HepG2 (cell line): Measurements from ENCODE around the gene RAC3. TPM values are rescaled to one million over a fixed set of nuclear protein-coding genes. Genes with fewer than 3 reads are reported as not detected.
A peak's percentile ranks its signal among the peaks of the same experiment; 100 is the strongest.

Experiments used
- GATAD2A ChIP-seq: IDR thresholded peaks from 2 replicates; pipeline ENCODE4 v1.6.1; 2016
- IKZF5 ChIP-seq: IDR thresholded peaks from 2 replicates; pipeline ENCODE4 v1.6.1; 2018; ENCODE audit warnings: missing genetic modification reagents, mild to moderate bottlenecking, missing compliant biosample characterization
- MEF2D ChIP-seq: sonication (generic); formaldehyde crosslinking; IDR thresholded peaks from 2 replicates; pipeline ENCODE4 v1.5.1; 2020; ENCODE audit warnings: mild to moderate bottlenecking, missing genetic modification reagents
- MIER3 ChIP-seq: IDR thresholded peaks from 2 replicates; pipeline ENCODE4 v1.6.1; 2016; ENCODE audit warnings: missing compliant biosample characterization, borderline replicate concordance
- MNT ChIP-seq: fragments of 450-650 bp; IDR thresholded peaks from 2 replicates; pipeline ENCODE4 v1.6.1; 2016
- MXD3 ChIP-seq: IDR thresholded peaks from 2 replicates; pipeline ENCODE4 v1.6.1; 2016; ENCODE audit warnings: mild to moderate bottlenecking, missing biosample characterization, missing genetic modification reagents
- MYNN ChIP-seq: sonication (generic); formaldehyde crosslinking; IDR thresholded peaks from 2 replicates; pipeline ENCODE4 v1.4.0; 2020; ENCODE audit warnings: mild to moderate bottlenecking, low read depth, missing genetic modification reagents
- NFATC3 ChIP-seq: sonication (generic); formaldehyde crosslinking; IDR thresholded peaks from 2 replicates; pipeline ENCODE4 v1.5.1; 2020; ENCODE audit warnings: mild to moderate bottlenecking, missing genetic modification reagents
- NFE2L2 ChIP-seq: fragments of 150-350 bp; IDR thresholded peaks from 2 replicates; pipeline ENCODE4 v1.6.1; 2014; ENCODE audit warnings: low read length
- NONO ChIP-seq, 2 experiments: fragments of 450-650 bp in 1 of 2; sonication (generic) in 1 of 2; formaldehyde crosslinking in 1 of 2; IDR thresholded peaks in 1 of 2; conservative IDR thresholded peaks in 1 of 2; 2 replicates each; pipeline versions ENCODE4 v1.6.1 to v1.8.0; 2017 to 2022; ENCODE audit warnings: mild to moderate bottlenecking in 1 of 2, missing genetic modification reagents in 1 of 2, moderate library complexity in 1 of 2
- SOX13 ChIP-seq, 3 experiments: fragments of 450-650 bp in 1 of 3; sonication (generic) in 1 of 3; formaldehyde crosslinking in 1 of 3; IDR thresholded peaks in 2 of 3; conservative IDR thresholded peaks in 1 of 3; 2 replicates each; pipeline versions ENCODE4 v1.5.0 to v1.6.1; 2016 to 2020; ENCODE audit warnings: antibody characterized with exemption in 1 of 3, mild to moderate bottlenecking in 1 of 3, missing compliant biosample characterization in 1 of 3, missing genetic modification reagents in 1 of 3, moderate library complexity in 1 of 3
- SSRP1 ChIP-seq: IDR thresholded peaks from 2 replicates; pipeline ENCODE4 v1.6.1; 2016; ENCODE audit warnings: control low read depth
- STAT5B ChIP-seq: sonication (generic); formaldehyde crosslinking; IDR thresholded peaks from 2 replicates; pipeline ENCODE4 v1.4.0; 2020; ENCODE audit warnings: missing genetic modification reagents
- STAT6 ChIP-seq: sonication (generic); formaldehyde crosslinking; IDR thresholded peaks from 2 replicates; pipeline ENCODE4 v1.4.0; 2020; ENCODE audit warnings: missing genetic modification reagents, mild to moderate bottlenecking, borderline replicate concordance
- TBX2 ChIP-seq: sonication (generic); formaldehyde crosslinking; IDR thresholded peaks from 2 replicates; pipeline ENCODE4 v1.5.0; 2020; ENCODE audit warnings: missing genetic modification reagents, mild to moderate bottlenecking, borderline replicate concordance
- TIGD3 ChIP-seq: sonication (generic); formaldehyde crosslinking; IDR thresholded peaks from 2 replicates; pipeline ENCODE4 v1.5.1; 2020; ENCODE audit warnings: mild to moderate bottlenecking, missing genetic modification reagents, borderline replicate concordance
- ZFP37 ChIP-seq: sonication (generic); formaldehyde crosslinking; IDR thresholded peaks from 2 replicates; pipeline ENCODE4 v1.4.0; 2020; ENCODE audit warnings: missing genetic modification reagents, borderline replicate concordance
- ZFY ChIP-seq: sonication (generic); formaldehyde crosslinking; IDR thresholded peaks from 2 replicates; pipeline ENCODE4 v1.4.0; 2020; ENCODE audit warnings: missing genetic modification reagents
- ZNF136 ChIP-seq: sonication (generic); formaldehyde crosslinking; IDR thresholded peaks from 2 replicates; pipeline ENCODE4 v1.8.1; 2022; ENCODE audit warnings: low read depth, mild to moderate bottlenecking, moderate library complexity, missing genetic modification reagents
- ZNF34 ChIP-seq: sonication (generic); formaldehyde crosslinking; IDR thresholded peaks from 2 replicates; pipeline ENCODE4 v1.4.0; 2020; ENCODE audit warnings: mild to moderate bottlenecking, missing genetic modification reagents, borderline replicate concordance
- ZNF605 ChIP-seq: sonication (generic); formaldehyde crosslinking; IDR thresholded peaks from 2 replicates; pipeline ENCODE4 v1.8.0; 2022; ENCODE audit warnings: mild to moderate bottlenecking, missing genetic modification reagents
- ZNF746 ChIP-seq: sonication (generic); formaldehyde crosslinking; IDR thresholded peaks from 2 replicates; pipeline ENCODE4 v1.8.0; 2022; ENCODE audit warnings: mild to moderate bottlenecking, missing genetic modification reagents
- ZNF816 ChIP-seq: sonication (generic); formaldehyde crosslinking; IDR thresholded peaks from 2 replicates; pipeline ENCODE4 v1.8.0; 2022; ENCODE audit warnings: missing genetic modification reagents, mild to moderate bottlenecking, borderline replicate concordance
- polyA plus RNA-seq, 8 experiments: library from polyadenylated mRNA; depleted of rRNA in 3 of 8; stranded (reverse) in 7 of 8; unstranded in 1 of 8; fragments of >200 nt; fragmentation: Illumina TruSeq in 4 of 8; extraction: Trizol in 4 of 8; gene quantifications; 2 replicates each; pipeline versions ENCODE4 v1.2.1 to v1.2.3, GENCODE V29; 2011 to 2016; ENCODE audit warnings: low read depth in 4 of 8, missing spikeins in 1 of 8, mixed read lengths in 1 of 8; ENCODE audit not compliant: insufficient read depth in 1 of 8
- total RNA-seq, 5 experiments: library from RNA; depleted of rRNA; stranded (reverse); fragments of >200 nt; fragmentation: Illumina TruSeq; extraction: Trizol; gene quantifications; 2 replicates each; pipeline ENCODE4 v1.2.3, GENCODE V29; 2016; ENCODE audit warnings: low read depth in 1 of 5

The RAC3 gene
- total and polyA plus RNA-seq, 2 of the 13 experiments (the other 11 are each of a cell fraction or from before 2014, with no cell fraction given) = 10.5 to 21.3 TPM

GRCh38 chr17:81996757-81997441 is 34.6 kb upstream of the RAC3 start (continued):
- TF ChIP-seq TIGD3 (CRISPR knock-in tag) (no peak), SSRP1 (CRISPR knock-in tag) (peak; percentile 25), ZFY (CRISPR knock-in tag) (no peak), STAT6 (CRISPR knock-in tag) (no peak), MIER3 (CRISPR knock-in tag) (peak; percentile 35; the same call in 1 of the 2 replicates), ZNF746 (CRISPR knock-in tag) (no peak), ZNF34 (CRISPR knock-in tag) (no peak), MYNN (CRISPR knock-in tag) (no peak), SOX13 (IDR thresholded peaks at IDR 0.05) (no peak), SOX13 (CRISPR knock-in tag; conservative IDR thresholded peaks at IDR 0.05 in 1 of 2, IDR thresholded peaks at IDR 0.05 in 1 of 2) (no peak), MEF2D (CRISPR knock-in tag) (peak; percentile 49; the same call in 1 of the 2 replicates), ZFP37 (CRISPR knock-in tag) (no peak), MNT (no peak), NONO (IDR thresholded peaks at IDR 0.05) (no peak), NONO (CRISPR knock-in tag; conservative IDR thresholded peaks at IDR 0.05) (no peak), MXD3 (no peak; the same call in 1 of the 2 replicates), TBX2 (CRISPR knock-in tag) (no peak; the same call in 1 of the 2 replicates), GATAD2A (CRISPR knock-in tag) (peak; percentile 47), STAT5B (CRISPR knock-in tag) (no peak), ZNF605 (CRISPR knock-in tag) (no peak), NFE2L2 (no peak), ZNF816 (CRISPR knock-in tag) (no peak), NFATC3 (CRISPR knock-in tag) (no peak), IKZF5 (CRISPR knock-in tag) (no peak), ZNF136 (CRISPR knock-in tag) (no peak)
